Measurements from ENCODE around the gene RAD51B. TPM values are rescaled to one million over a fixed set of nuclear protein-coding genes. Genes with fewer than 3 reads are reported as not detected.

RAD51B gene
- total RNA-seq, 1 experiment from 2014 or later: 8.5 TPM

- H3K4me3 ChIP-seq (ENCODE audit: low read depth in 2 of 2, low read length in 2 of 2): no peak overlapping the region
- H3K27me3 ChIP-seq (ENCODE audit: control insufficient read depth, insufficient read depth, low read length): no peaks in the 10 kb centered on the region
- peak overlapping the region; percentile 59; the same call in 1 of the 2 replicates for H3K27ac ChIP-seq (ENCODE audit: low read length)
- ChIA-PET CTCF (interaction anchor here (0.6 kb wide), 1 partner anchor 163 kb away, joined by 4 read pairs; no protein-coding TSS in a partner anchor), POLR2A (no interaction called here)
- no peaks in the 10 kb centered on the region for H3K9me3 ChIP-seq (ENCODE audit: control insufficient read depth, insufficient read depth, low read depth, low read length)
- no TSS peak for BruUV-seq (replicated peaks)
- TF ChIP-seq POLR2AphosphoS5 (IDR thresholded peaks at IDR 0.05; ENCODE audit: low read depth, low read length): no peak
- TF ChIP-seq SIN3A (IDR thresholded peaks at IDR 0.05; ENCODE audit: borderline replicate concordance, insufficient read depth, low read depth, low read length): no peak
- TF ChIP-seq TCF7L2 (IDR thresholded peaks at IDR 0.05; ENCODE audit: low read depth, low read length): no peak
- no peaks in the 10 kb centered on the region; the same call in 1 of the 2 replicates for H3K4me1 ChIP-seq (ENCODE audit: control insufficient read depth, insufficient read depth, low read length)
- DNase-seq (ENCODE audit: low read depth, low spot score) (no peak), ATAC-seq (no peak)
- no peaks in the 10 kb centered on the region for H3K36me3 ChIP-seq (ENCODE audit: control insufficient read depth, insufficient read depth, low read length)
- in situ Hi-C loops (cut with HindIII; ENCODE audit: low pct_unique_long_range_greater_than_20kb, low sequenced_read_pairs) (no loop called here), intact Hi-C loops (cut with micrococcal nuclease; ENCODE audit: unreplicated experiment) (no loop called here)
Measured at GRCh38 chr14:68159701-68160633, 340.4 kb downstream of the RAD51B start.

GRCh38 chr14:68160779-68161546, 341.4 kb downstream of the RAD51B start:
- TF ChIP-seq POLR2AphosphoS5 (IDR thresholded peaks at IDR 0.05; ENCODE audit: low read depth, low read length): no peak
- peak; percentile 92 for TF ChIP-seq TCF7L2 (IDR thresholded peaks at IDR 0.05; ENCODE audit: low read depth, low read length)
- in situ Hi-C loops (cut with HindIII; ENCODE audit: low pct_unique_long_range_greater_than_20kb, low sequenced_read_pairs): no loop called here

GRCh38 chr14:68162887-68163286, 343.3 kb downstream of the RAD51B start:
- no peaks in the 10 kb centered on the region for H3K9me3 ChIP-seq (ENCODE audit: control insufficient read depth, insufficient read depth, low read depth, low read length)
- in situ Hi-C loops (cut with HindIII; ENCODE audit: low pct_unique_long_range_greater_than_20kb, low sequenced_read_pairs): no loop called here
- H3K27ac ChIP-seq (ENCODE audit: low read length): peak overlapping the region; percentile 76; the same call in 1 of the 2 replicates
- ChIA-PET CTCF (no interaction called here), POLR2A (no interaction called here)
- intact Hi-C loops (cut with micrococcal nuclease; ENCODE audit: unreplicated experiment): no loop called here
- H3K27me3 ChIP-seq (ENCODE audit: control insufficient read depth, insufficient read depth, low read length): no peaks in the 10 kb centered on the region
- no peak overlapping the region for H3K4me3 ChIP-seq (ENCODE audit: low read depth in 2 of 2, low read length in 2 of 2)
- ATAC-seq (no peak), DNase-seq (ENCODE audit: low read depth, low spot score) (no peak)
- H3K36me3 ChIP-seq (ENCODE audit: control insufficient read depth, insufficient read depth, low read length): no peaks in the 10 kb centered on the region
- no TSS peak for BruUV-seq (replicated peaks)
- peaks cover 6% of the 10 kb centered on the region; the same call in 1 of the 2 replicates for H3K4me1 ChIP-seq (ENCODE audit: control insufficient read depth, insufficient read depth, low read length)
- TF ChIP-seq TCF7L2 (IDR thresholded peaks at IDR 0.05; ENCODE audit: low read depth, low read length) (no peak), CTCF (IDR thresholded peaks at IDR 0.05) (no peak), SIN3A (IDR thresholded peaks at IDR 0.05; ENCODE audit: borderline replicate concordance, insufficient read depth, low read depth, low read length) (no peak), REST (IDR thresholded peaks at IDR 0.05; ENCODE audit: insufficient read depth in 1 of 2, low read depth in 2 of 2, low read length in 1 of 2) (no peak), POLR2AphosphoS5 (IDR thresholded peaks at IDR 0.05; ENCODE audit: low read depth, low read length) (no peak)

More at GRCh38 chr14:68160779-68161546, 341.4 kb downstream of the RAD51B start:
- H3K27me3 ChIP-seq (ENCODE audit: control insufficient read depth, insufficient read depth, low read length): no peaks in the 10 kb centered on the region
- H3K9me3 ChIP-seq (ENCODE audit: control insufficient read depth, insufficient read depth, low read depth, low read length): no peaks in the 10 kb centered on the region
- intact Hi-C loops (cut with micrococcal nuclease; ENCODE audit: unreplicated experiment): no loop called here
- BruUV-seq (replicated peaks): no TSS peak
- peaks cover 6% of the 10 kb centered on the region; the same call in 1 of the 2 replicates for H3K4me1 ChIP-seq (ENCODE audit: control insufficient read depth, insufficient read depth, low read length)
- no peak for ATAC-seq
- CTCF ChIA-PET: no interaction called here
- no peak overlapping the region for H3K4me3 ChIP-seq (ENCODE audit: low read depth in 2 of 2, low read length in 2 of 2)
- H3K36me3 ChIP-seq (ENCODE audit: control insufficient read depth, insufficient read depth, low read length): no peaks in the 10 kb centered on the region
- DNase-seq (ENCODE audit: low read depth, low spot score): no peak
- H3K27ac ChIP-seq (ENCODE audit: low read length): peak overlapping the region; percentile 60
- POLR2A ChIA-PET: interaction anchor here (0.6 kb wide), 1 partner anchor 45 kb away, joined by 7 read pairs; no protein-coding TSS in a partner anchor
